Measurements from ENCODE around the gene ADAMTS13.

Gene ADAMTS13

GRCh38 chr9:133505901-133506652, 83.9 kb downstream of the ADAMTS13 start:
- Mint-ChIP-seq H3K27ac (no peak overlapping the region), H3K4me3 (no peak overlapping the region), H3K9me3 (peaks cover 11% of the 10 kb centered on the region), H3K36me3 (no peaks in the 10 kb centered on the region), H3K4me1 (peaks cover 8% of the 10 kb centered on the region)
- DNase-seq (ENCODE audit: low spot score in 2 of 2), result no peak
- no peak for ATAC-seq

- no peak overlapping the region for H3K27ac Mint-ChIP-seq
- H3K4me1 Mint-ChIP-seq, result peaks cover 8% of the 10 kb centered on the region
- no peak for DNase-seq (ENCODE audit: low spot score in 2 of 2)
- H3K4me3 Mint-ChIP-seq, result no peak overlapping the region
- H3K36me3 Mint-ChIP-seq, result no peaks in the 10 kb centered on the region
- H3K9me3 Mint-ChIP-seq, result peaks cover 11% of the 10 kb centered on the region
- no peak for ATAC-seq
Measured at GRCh38 chr9:133506653-133507038, 84.5 kb downstream of the ADAMTS13 start.

GRCh38 chr9:133507246-133507965, 85.2 kb downstream of the ADAMTS13 start:
- ATAC-seq (no peak), DNase-seq (ENCODE audit: low spot score in 2 of 2) (no peak)
- Mint-ChIP-seq H3K36me3 (no peaks in the 10 kb centered on the region), H3K27ac (no peak overlapping the region), H3K9me3 (peaks cover 3% of the 10 kb centered on the region), H3K4me3 (no peak overlapping the region), H3K4me1 (peaks cover 8% of the 10 kb centered on the region)

- no peak for ATAC-seq
- DNase-seq (ENCODE audit: low spot score in 2 of 2), result no peak
- H3K36me3 Mint-ChIP-seq, result no peaks in the 10 kb centered on the region
- no peaks in the 10 kb centered on the region for H3K9me3 Mint-ChIP-seq
- no peak overlapping the region for H3K27ac Mint-ChIP-seq
- H3K4me3 Mint-ChIP-seq, result no peak overlapping the region
- peaks cover 8% of the 10 kb centered on the region for H3K4me1 Mint-ChIP-seq
Measured at GRCh38 chr9:133508046-133508445, 85.9 kb downstream of the ADAMTS13 start.
